Endometrium (tissue), 2 donors: Measurements from ENCODE around the gene UBXN6.
A peak's percentile ranks its signal among the peaks of the same experiment; 100 is the strongest.

ENCODE experiments used
- FAIRE-seq: peaks from 2 replicates; lab custom pipeline; 2012; peaks lifted over from hg19 to GRCh38; lab: Jason Lieb, UNC
- donor health status: control.
- donor health status: control.

UBXN6 gene

GRCh38 chr19:4409123-4409933 is 48.3 kb downstream of the UBXN6 start:
- no peak for FAIRE-seq

- FAIRE-seq, result no peak
Observed at GRCh38 chr19:4406626-4407025, 51.0 kb downstream of the UBXN6 start.

GRCh38 chr19:4405977-4406376 is 51.6 kb downstream of the UBXN6 start:
- FAIRE-seq, result no peak

GRCh38 chr19:4403005-4403761 is 54.4 kb downstream of the UBXN6 start:
- no peak for FAIRE-seq

- FAIRE-seq, result peak; percentile 98
Observed at GRCh38 chr19:4402171-4403004, 55.2 kb downstream of the UBXN6 start, which contains the start of gene CHAF1A. Gene CHAF1A, plus strand, starts transcription at chr19:4402640. Its CDS starts 123 bp downstream, at chr19:4402763.

- FAIRE-seq, result no peak
Observed at GRCh38 chr19:4401769-4402170, 55.8 kb downstream of the UBXN6 start.

- no peak for FAIRE-seq
Observed at GRCh38 chr19:4400135-4400936, 57.3 kb downstream of the UBXN6 start, which contains the start of gene SH3GL1. Gene SH3GL1, minus strand, starts transcription at chr19:4400547. Its CDS starts 179 bp downstream, at chr19:4400368.

- FAIRE-seq, result no peak
Observed at GRCh38 chr19:4399812-4400134, 57.8 kb downstream of the UBXN6 start.

GRCh38 chr19:4396949-4397783 is 60.4 kb downstream of the UBXN6 start:
- no peak for FAIRE-seq
